SU-DHL-6 (cell line): Measurements from ENCODE around the gene RAB17.

Experiments
- CTCF ChIP-seq: fragments of 200-600 bp; sonication (generic); IDR thresholded peaks from one replicate; pipeline ENCODE4 v1.5.1; 2017; ENCODE audit warnings: antibody characterized with exemption, mild to moderate bottlenecking, low read length, moderate library complexity; ENCODE audit not compliant: insufficient read depth, poor library complexity, severe bottlenecking
- EZH2phosphoT487 ChIP-seq: fragments of 200-600 bp; sonication (generic), shearing (Covaris generic); conservative IDR thresholded peaks from 2 replicates; pipeline ENCODE4 v1.6.1; 2018; ENCODE audit warnings: mild to moderate bottlenecking, antibody characterized with exemption, low read length, moderate library complexity, mixed read lengths

- TF ChIP-seq CTCF (no peak), EZH2phosphoT487 (no peak)
These were observed 46.0 kb upstream of the RAB17 start for GRCh38 chr2:237636578-237636977.
